ENCODE measurements around the gene TNPO2. TPM values are rescaled to one million over a fixed set of nuclear protein-coding genes. Genes with fewer than 3 reads are reported as not detected.

Gene TNPO2
- total and polyA plus RNA-seq, 2 of the 13 experiments (the other 11 are each of a cell fraction or from before 2014, with no cell fraction given) = 31.7 to 61.0 TPM

DNA sequence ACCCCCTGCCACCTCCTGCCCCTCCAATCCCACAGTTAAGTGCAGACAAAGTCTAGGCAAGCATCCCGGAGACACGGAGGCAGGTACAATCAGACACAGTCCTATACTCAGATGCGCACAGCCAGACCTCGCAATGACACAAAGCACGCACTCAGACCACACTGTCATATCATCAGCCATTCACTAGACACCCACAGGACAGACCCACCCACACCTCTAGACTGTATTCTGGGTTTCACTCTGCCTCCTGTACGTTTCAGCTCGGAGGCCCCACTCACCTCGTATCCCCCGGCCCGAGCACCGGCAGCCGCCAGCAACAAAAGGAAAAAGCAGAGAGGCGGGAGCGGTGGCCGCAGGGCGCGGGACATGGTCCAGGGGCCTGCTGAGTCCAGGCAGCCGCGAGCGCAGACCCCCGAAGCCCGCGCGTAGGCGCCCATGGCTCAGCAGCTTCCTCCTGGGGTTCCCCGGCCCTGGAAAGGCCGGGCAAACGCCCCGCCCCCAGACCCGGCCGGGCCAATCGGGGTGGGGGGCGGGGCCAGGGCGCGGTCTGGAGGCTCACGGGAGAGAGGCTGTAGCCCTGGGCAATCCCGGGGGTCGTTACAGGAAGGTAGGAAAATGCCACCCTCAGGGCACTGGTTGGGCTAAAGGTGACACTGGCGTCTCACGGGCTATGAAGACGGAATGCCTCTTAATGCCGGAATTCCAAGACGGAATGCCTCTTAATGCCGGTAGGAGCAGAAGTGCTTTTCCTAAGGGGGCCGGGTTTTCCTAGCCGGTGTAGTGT is 57.3 kb downstream of the TNPO2 start, which contains the start of the genes MAN2B1 and WDR83 (continued):
- TF ChIP-seq ARNTL (CRISPR knock-in tag; IDR thresholded peaks at IDR 0.05) (no peak), POLR2A (IDR thresholded peaks at IDR 0.05; ENCODE audit: insufficient read depth in 1 of 2, low read depth in 2 of 2, low read length in 2 of 2) (peak in 1 of 2 experiments; percentile 31; a peak in 2 of 4 replicates), TEAD2 (CRISPR knock-in tag; IDR thresholded peaks at IDR 0.05) (no peak), NR2C2 (CRISPR knock-in tag; IDR thresholded peaks at IDR 0.05; ENCODE audit: borderline replicate concordance) (no peak), SRSF1 (optimal IDR thresholded peaks at IDR 0.05; ENCODE audit: low read depth, low read length) (no peak), ZNF234 (CRISPR knock-in tag; conservative IDR thresholded peaks at IDR 0.05) (no peak), ZNF335 (CRISPR knock-in tag; IDR thresholded peaks at IDR 0.05) (no peak), KAT8 (CRISPR knock-in tag; IDR thresholded peaks at IDR 0.05) (peak; percentile 82), FOXP4 (CRISPR knock-in tag; IDR thresholded peaks at IDR 0.05) (no peak), TMF1 (CRISPR knock-in tag; IDR thresholded peaks at IDR 0.05; ENCODE audit: low read depth) (no peak), ZNF552 (CRISPR knock-in tag; IDR thresholded peaks at IDR 0.05; ENCODE audit: borderline replicate concordance) (no peak), KDM1A (CRISPR knock-in tag; IDR thresholded peaks at IDR 0.05) (no peak), ZNF678 (CRISPR knock-in tag; IDR thresholded peaks at IDR 0.05) (no peak), FOXO4 (CRISPR knock-in tag; conservative IDR thresholded peaks at IDR 0.05) (no peak)
- TF ChIP-seq, protein P1, sequence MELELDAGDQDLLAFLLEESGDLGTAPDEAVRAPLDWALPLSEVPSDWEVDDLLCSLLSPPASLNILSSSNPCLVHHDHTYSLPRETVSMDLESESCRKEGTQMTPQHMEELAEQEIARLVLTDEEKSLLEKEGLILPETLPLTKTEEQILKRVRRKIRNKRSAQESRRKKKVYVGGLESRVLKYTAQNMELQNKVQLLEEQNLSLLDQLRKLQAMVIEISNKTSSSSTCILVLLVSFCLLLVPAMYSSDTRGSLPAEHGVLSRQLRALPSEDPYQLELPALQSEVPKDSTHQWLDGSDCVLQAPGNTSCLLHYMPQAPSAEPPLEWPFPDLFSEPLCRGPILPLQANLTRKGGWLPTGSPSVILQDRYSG (CRISPR knock-in tag; IDR thresholded peaks at IDR 0.05) = no peak
- TF ChIP-seq, protein P2, sequence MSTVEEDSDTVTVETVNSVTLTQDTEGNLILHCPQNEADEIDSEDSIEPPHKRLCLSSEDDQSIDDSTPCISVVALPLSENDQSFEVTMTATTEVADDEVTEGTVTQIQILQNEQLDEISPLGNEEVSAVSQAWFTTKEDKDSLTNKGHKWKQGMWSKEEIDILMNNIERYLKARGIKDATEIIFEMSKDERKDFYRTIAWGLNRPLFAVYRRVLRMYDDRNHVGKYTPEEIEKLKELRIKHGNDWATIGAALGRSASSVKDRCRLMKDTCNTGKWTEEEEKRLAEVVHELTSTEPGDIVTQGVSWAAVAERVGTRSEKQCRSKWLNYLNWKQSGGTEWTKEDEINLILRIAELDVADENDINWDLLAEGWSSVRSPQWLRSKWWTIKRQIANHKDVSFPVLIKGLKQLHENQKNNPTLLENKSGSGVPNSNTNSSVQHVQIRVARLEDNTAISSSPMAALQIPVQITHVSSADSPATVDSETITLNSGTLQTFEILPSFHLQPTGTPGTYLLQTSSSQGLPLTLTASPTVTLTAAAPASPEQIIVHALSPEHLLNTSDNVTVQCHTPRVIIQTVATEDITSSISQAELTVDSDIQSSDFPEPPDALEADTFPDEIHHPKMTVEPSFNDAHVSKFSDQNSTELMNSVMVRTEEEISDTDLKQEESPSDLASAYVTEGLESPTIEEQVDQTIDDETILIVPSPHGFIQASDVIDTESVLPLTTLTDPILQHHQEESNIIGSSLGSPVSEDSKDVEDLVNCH (CRISPR knock-in tag; IDR thresholded peaks at IDR 0.05) = no peak
- TF ChIP-seq, protein P3, sequence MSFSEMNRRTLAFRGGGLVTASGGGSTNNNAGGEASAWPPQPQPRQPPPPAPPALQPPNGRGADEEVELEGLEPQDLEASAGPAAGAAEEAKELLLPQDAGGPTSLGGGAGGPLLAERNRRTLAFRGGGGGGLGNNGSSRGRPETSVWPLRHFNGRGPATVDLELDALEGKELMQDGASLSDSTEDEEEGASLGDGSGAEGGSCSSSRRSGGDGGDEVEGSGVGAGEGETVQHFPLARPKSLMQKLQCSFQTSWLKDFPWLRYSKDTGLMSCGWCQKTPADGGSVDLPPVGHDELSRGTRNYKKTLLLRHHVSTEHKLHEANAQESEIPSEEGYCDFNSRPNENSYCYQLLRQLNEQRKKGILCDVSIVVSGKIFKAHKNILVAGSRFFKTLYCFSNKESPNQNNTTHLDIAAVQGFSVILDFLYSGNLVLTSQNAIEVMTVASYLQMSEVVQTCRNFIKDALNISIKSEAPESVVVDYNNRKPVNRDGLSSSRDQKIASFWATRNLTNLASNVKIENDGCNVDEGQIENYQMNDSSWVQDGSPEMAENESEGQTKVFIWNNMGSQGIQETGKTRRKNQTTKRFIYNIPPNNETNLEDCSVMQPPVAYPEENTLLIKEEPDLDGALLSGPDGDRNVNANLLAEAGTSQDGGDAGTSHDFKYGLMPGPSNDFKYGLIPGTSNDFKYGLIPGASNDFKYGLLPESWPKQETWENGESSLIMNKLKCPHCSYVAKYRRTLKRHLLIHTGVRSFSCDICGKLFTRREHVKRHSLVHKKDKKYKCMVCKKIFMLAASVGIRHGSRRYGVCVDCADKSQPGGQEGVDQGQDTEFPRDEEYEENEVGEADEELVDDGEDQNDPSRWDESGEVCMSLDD (CRISPR knock-in tag; IDR thresholded peaks at IDR 0.05; ENCODE audit: borderline replicate concordance) = no peak
- TF ChIP-seq, protein P4, sequence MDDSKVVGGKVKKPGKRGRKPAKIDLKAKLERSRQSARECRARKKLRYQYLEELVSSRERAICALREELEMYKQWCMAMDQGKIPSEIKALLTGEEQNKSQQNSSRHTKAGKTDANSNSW (CRISPR knock-in tag; IDR thresholded peaks at IDR 0.05; ENCODE audit: borderline replicate concordance) = no peak
